GM20000 (cell line): ENCODE results near the gene CISD3.

Experiments
- DNase-seq: peaks from one replicate; pipeline ENCODE4 v3.0.0; 2012; ENCODE audit warnings: low spot score
- CTCF ChIP-seq: IDR thresholded peaks from 2 replicates; pipeline ENCODE4 v1.5.1; 2012; ENCODE audit warnings: mild to moderate bottlenecking, control low read depth; ENCODE audit errors: extremely low read depth, missing control alignments

The CISD3 gene

GRCh38 chr17:38709864-38710603, 20.1 kb upstream of the CISD3 start:
- no peak for DNase-seq
- no peak for TF ChIP-seq CTCF

GRCh38 chr17:38710604-38710962, 19.6 kb upstream of the CISD3 start:
- no peak for TF ChIP-seq CTCF
- no peak for DNase-seq

GRCh38 chr17:38710985-38711384, 19.2 kb upstream of the CISD3 start:
- DNase-seq, result no peak
- no peak for TF ChIP-seq CTCF

GRCh38 chr17:38711792-38712571, 18.2 kb upstream of the CISD3 start:
- no peak for DNase-seq
- TF ChIP-seq CTCF, result no peak

GRCh38 chr17:38712593-38712992, 17.5 kb upstream of the CISD3 start:
- DNase-seq, result no peak
- no peak for TF ChIP-seq CTCF

GRCh38 chr17:38713456-38714075, 16.6 kb upstream of the CISD3 start:
- no peak for DNase-seq
- TF ChIP-seq CTCF, result no peak
